HCT116 (cell line): ENCODE data around the gene HCFC1. TPM values are rescaled to one million over a fixed set of nuclear protein-coding genes. Genes with fewer than 3 reads are reported as not detected.

ENCODE experiments used
- ATAC-seq: fragments of 200-7000 bp; cut with Tn5 transposase; 2 replicates; pipeline ENCODE4 v1.9.1; 2020; ENCODE audit warnings: mild to moderate bottlenecking, moderate library complexity
- BruUV-seq: library from RNA; stranded (reverse); fragments of 400-500 nt; replicated peaks from 2 replicates; lab custom pipeline; 2021; lab: Mats Ljungman, UMichigan
- CTCF ChIA-PET: fragments of 300-600 bp; sonication (Branson Sonifier 250); formaldehyde crosslinking; loops from one replicate; lab custom pipeline; 2021; ENCODE audit warnings: antibody characterized with exemption; lab: Charles Lee
- POLR2A ChIA-PET: fragments of 300-600, 350-600 bp; sonication (Branson Sonifier 250); formaldehyde crosslinking; loops from one replicate; lab custom pipeline; 2021; ENCODE audit warnings: antibody characterized with exemption; lab: Charles Lee
- RAD21 ChIA-PET, 2 experiments: fragments of 300-600 bp; sonication (Branson Sonifier 250); formaldehyde crosslinking; loops; one replicate each; lab custom pipeline; 2023; ENCODE audit warnings: low total read pairs in 2 of 2; ENCODE audit not compliant: uncharacterized antibody in 2 of 2, unreplicated experiment in 2 of 2, low non-redundant PET in 1 of 2; lab: Charles Lee
- DNase-seq: peaks from one replicate; pipeline ENCODE4 v3.0.0-alpha.2; 2010; ENCODE audit warnings: low read depth, low spot score
- H2AFZ ChIP-seq: fragments of 200-600 bp; shearing (Covaris generic), sonication (generic); 2 replicates; pipeline ENCODE4 v1.6.1; 2017; ENCODE audit warnings: low read depth, mixed run types, mixed read lengths, antibody characterized with exemption, low read length; ENCODE audit not compliant: poor library complexity, severe bottlenecking
- H3K27ac ChIP-seq: 2 replicates; pipeline ENCODE4 v1.5.1; 2012; ENCODE audit warnings: low read depth, low read length
- H3K27me3 ChIP-seq: fragments of 200-600 bp; sonication (generic); 2 replicates; pipeline ENCODE4 v1.6.1; 2016; ENCODE audit warnings: mixed run types, low read length, mixed read lengths; ENCODE audit not compliant: insufficient read depth
- H3K36me3 ChIP-seq, 2 experiments: fragments of 200-500 bp in 1 of 2; fragments of 200-600 bp in 1 of 2; sonication (Bioruptor generic) in 1 of 2; sonication (generic) in 1 of 2; 2 replicates each; pipeline versions ENCODE4 v1.5.1 to v1.6.1; 2014 to 2016; ENCODE audit warnings: low read length in 2 of 2, inconsistent platforms in 1 of 2, mixed read lengths in 1 of 2, mixed run types in 1 of 2; ENCODE audit not compliant: insufficient read depth in 2 of 2, control insufficient read depth in 1 of 2
- H3K4me1 ChIP-seq, 2 experiments: fragments of 200-600 bp in 1 of 2; sonication (generic) in 1 of 2; 2 replicates each; pipeline versions ENCODE4 v1.5.1 to v1.6.1; 2012 to 2017; ENCODE audit warnings: low read length in 2 of 2, inconsistent platforms in 1 of 2, mild to moderate bottlenecking in 1 of 2, mixed read lengths in 1 of 2, mixed run types in 1 of 2, moderate library complexity in 1 of 2; ENCODE audit not compliant: insufficient read depth in 2 of 2, control insufficient read depth in 1 of 2
- H3K4me2 ChIP-seq: fragments of 200-600 bp; sonication (generic); 2 replicates; pipeline ENCODE4 v1.6.1; 2017; ENCODE audit warnings: mixed run types, low read length, mixed read lengths
- H3K4me3 ChIP-seq, 2 experiments: fragments of 200-600 bp in 1 of 2; sonication (generic) in 1 of 2; replicated peaks in 1 of 2; 2 replicates each; pipeline ENCODE4 v1.5.1; 2011 to 2016; ENCODE audit warnings: low read length in 2 of 2, control low read depth in 1 of 2, low read depth in 1 of 2, mild to moderate bottlenecking in 1 of 2, mixed read lengths in 1 of 2, mixed run types in 1 of 2
- H3K79me2 ChIP-seq: fragments of 200-600 bp; sonication (generic); 2 replicates; pipeline ENCODE4 v1.6.1; 2017; ENCODE audit warnings: mild to moderate bottlenecking, mixed run types, low read length, moderate library complexity, mixed read lengths; ENCODE audit not compliant: insufficient read depth
- H3K9ac ChIP-seq: fragments of 200-600 bp; sonication (generic); 2 replicates; pipeline ENCODE4 v1.6.1; 2016; ENCODE audit warnings: low read length, mixed read lengths
- H3K9me2 ChIP-seq: fragments of 200-600 bp; sonication (generic), shearing (Covaris generic); 2 replicates; pipeline ENCODE4 v1.6.1; 2017; ENCODE audit warnings: mixed run types, mild to moderate bottlenecking, moderate library complexity; ENCODE audit not compliant: insufficient read depth
- H3K9me3 ChIP-seq, 2 experiments: fragments of 200-500 bp in 1 of 2; fragments of 200-600 bp in 1 of 2; sonication (Bioruptor generic) in 1 of 2; sonication (generic) in 1 of 2; 2 replicates each; pipeline ENCODE4 v1.6.1; 2014 to 2017; ENCODE audit warnings: low read length in 2 of 2, mixed read lengths in 2 of 2, inconsistent platforms in 1 of 2, low read depth in 1 of 2, mild to moderate bottlenecking in 1 of 2, mixed run types in 1 of 2, moderate library complexity in 1 of 2; ENCODE audit not compliant: control insufficient read depth in 1 of 2, insufficient read depth in 1 of 2
- H4K20me1 ChIP-seq: fragments of 200-600 bp; sonication (generic), shearing (Covaris generic); 2 replicates; pipeline ENCODE4 v1.6.1; 2017; ENCODE audit warnings: mixed run types, mild to moderate bottlenecking, moderate library complexity; ENCODE audit not compliant: insufficient read depth
- ATF3 ChIP-seq: IDR thresholded peaks from 2 replicates; pipeline ENCODE4 v1.6.1; 2012
- EGR1 ChIP-seq: IDR thresholded peaks from 2 replicates; pipeline ENCODE4 v1.6.1; 2012; ENCODE audit warnings: low read depth
- EZH2 ChIP-seq: fragments of 200-600 bp; sonication (generic); IDR thresholded peaks from 2 replicates; pipeline ENCODE4 v1.6.1; 2017; ENCODE audit warnings: antibody characterized with exemption, mixed run types
- EZH2phosphoT487 ChIP-seq: fragments of 200-600 bp; IDR thresholded peaks from 2 replicates; pipeline ENCODE4 v1.6.1; 2018; ENCODE audit warnings: antibody characterized with exemption, borderline replicate concordance
- JUND ChIP-seq: IDR thresholded peaks from 2 replicates; pipeline ENCODE4 v1.6.1; 2012
- MAX ChIP-seq: IDR thresholded peaks from 2 replicates; pipeline ENCODE4 v1.6.1; 2012
- POLR2A ChIP-seq: IDR thresholded peaks from 2 replicates; pipeline ENCODE4 v1.7.0; 2011; ENCODE audit warnings: borderline replicate concordance; ENCODE audit not compliant: insufficient read depth, insufficient read length; ENCODE audit errors: extremely low read depth
- REST ChIP-seq: IDR thresholded peaks from 2 replicates; pipeline ENCODE4 v1.6.1; 2012; ENCODE audit warnings: low read depth
- SIN3A ChIP-seq: IDR thresholded peaks from 2 replicates; pipeline ENCODE4 v1.6.1; 2012; ENCODE audit warnings: low read depth
- SRF ChIP-seq: IDR thresholded peaks from 2 replicates; pipeline ENCODE4 v1.6.1; 2012; ENCODE audit warnings: low read depth
- TCF7L2 ChIP-seq: IDR thresholded peaks from 2 replicates; pipeline ENCODE4 v1.7.0; 2011; ENCODE audit warnings: borderline replicate concordance, inconsistent platforms; ENCODE audit not compliant: insufficient read depth, insufficient read length; ENCODE audit errors: extremely low read depth
- ZFX ChIP-seq: fragments of 450-650 bp; IDR thresholded peaks from 2 replicates; pipeline ENCODE4 v1.6.1; 2017
- intact Hi-C: fragments of 100-400 bp; cut with micrococcal nuclease; formaldehyde crosslinking; loops from 2 replicates; pipeline ENCODE4 v1.10.0; 2022
- total RNA-seq: library from RNA; stranded (reverse); gene quantifications from one replicate; pipeline ENCODE4 v1.2.1, GENCODE V29; 2021; ENCODE audit not compliant: unreplicated experiment

Gene HCFC1
- total RNA-seq, 1 experiment from 2014 or later: 72.8 TPM

GRCh38 chrX:153932220-153932915 is 39.2 kb downstream of the HCFC1 start:
- BruUV-seq: no TSS peak
- POLR2A ChIA-PET: no interaction called here

GRCh38 chrX:153931748-153932147 is 39.9 kb downstream of the HCFC1 start:
- Histone ChIP-seq H4K20me1 (no peaks in the 10 kb centered on the region), H3K27me3 (no peaks in the 10 kb centered on the region), H3K27ac (no peak overlapping the region), H3K9me2 (no peaks in the 10 kb centered on the region), H3K9ac (no peak overlapping the region), H3K4me1 (peaks cover 16 to 32% of the 10 kb centered on the region in 2 experiments), H3K79me2 (peaks cover 30% of the 10 kb centered on the region), H3K36me3 (peaks cover 0 to 5% of the 10 kb centered on the region in 2 experiments; a peak in 2 of 4 replicates), H3K9me3 (no peaks in the 10 kb centered on the region)
- POLR2A ChIA-PET: no interaction called here
- intact Hi-C loops: no loop called here
- CTCF ChIA-PET: no interaction called here
- no TSS peak for BruUV-seq
- DNase-seq: no peak
- no peak for TF ChIP-seq ATF3
- TF ChIP-seq ZFX: no peak
- no peak for TF ChIP-seq TCF7L2
- no peak for TF ChIP-seq EZH2
- no peak for TF ChIP-seq POLR2A
- TF ChIP-seq MAX: no peak
- no peak for TF ChIP-seq EZH2phosphoT487
- no peak for TF ChIP-seq JUND
- TF ChIP-seq REST: no peak
- no peak for TF ChIP-seq SRF
- no peak for TF ChIP-seq EGR1
- TF ChIP-seq SIN3A: no peak
- TF ChIP-seq, all 23 proteins: peak for 0
- ATAC-seq: no peak
- Histone ChIP-seq H2AFZ (no peak overlapping the region), H3K4me2 (no peak overlapping the region), H3K4me3 (no peak overlapping the region)
- RAD21 ChIA-PET: no interaction called here

More at GRCh38 chrX:153932220-153932915, 39.2 kb downstream of the HCFC1 start:
- DNase-seq (no peak), ATAC-seq (no peak)
- Histone ChIP-seq H3K4me3 (no peak overlapping the region), H3K27ac (no peak overlapping the region), H3K4me2 (no peak overlapping the region), H3K36me3 (peaks cover 0 to 5% of the 10 kb centered on the region in 2 experiments; a peak in 2 of 4 replicates), H4K20me1 (no peaks in the 10 kb centered on the region), H3K79me2 (peaks cover 30% of the 10 kb centered on the region), H2AFZ (no peak overlapping the region), H3K9me2 (no peaks in the 10 kb centered on the region), H3K9ac (no peak overlapping the region), H3K4me1 (peaks cover 14 to 26% of the 10 kb centered on the region in 2 experiments), H3K9me3 (no peaks in the 10 kb centered on the region), H3K27me3 (no peaks in the 10 kb centered on the region)
- TF ChIP-seq MAX: no peak
- CTCF ChIA-PET: no interaction called here
- intact Hi-C loops: no loop called here
- RAD21 ChIA-PET: no interaction called here
